ENCODE data around the gene PWWP2B.

GRCh38 chr10:132412316-132413192, 15.6 kb downstream of the PWWP2B start:
- TF ChIP-seq, protein P1, sequence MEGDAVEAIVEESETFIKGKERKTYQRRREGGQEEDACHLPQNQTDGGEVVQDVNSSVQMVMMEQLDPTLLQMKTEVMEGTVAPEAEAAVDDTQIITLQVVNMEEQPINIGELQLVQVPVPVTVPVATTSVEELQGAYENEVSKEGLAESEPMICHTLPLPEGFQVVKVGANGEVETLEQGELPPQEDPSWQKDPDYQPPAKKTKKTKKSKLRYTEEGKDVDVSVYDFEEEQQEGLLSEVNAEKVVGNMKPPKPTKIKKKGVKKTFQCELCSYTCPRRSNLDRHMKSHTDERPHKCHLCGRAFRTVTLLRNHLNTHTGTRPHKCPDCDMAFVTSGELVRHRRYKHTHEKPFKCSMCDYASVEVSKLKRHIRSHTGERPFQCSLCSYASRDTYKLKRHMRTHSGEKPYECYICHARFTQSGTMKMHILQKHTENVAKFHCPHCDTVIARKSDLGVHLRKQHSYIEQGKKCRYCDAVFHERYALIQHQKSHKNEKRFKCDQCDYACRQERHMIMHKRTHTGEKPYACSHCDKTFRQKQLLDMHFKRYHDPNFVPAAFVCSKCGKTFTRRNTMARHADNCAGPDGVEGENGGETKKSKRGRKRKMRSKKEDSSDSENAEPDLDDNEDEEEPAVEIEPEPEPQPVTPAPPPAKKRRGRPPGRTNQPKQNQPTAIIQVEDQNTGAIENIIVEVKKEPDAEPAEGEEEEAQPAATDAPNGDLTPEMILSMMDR (IDR thresholded peaks at IDR 0.05; ENCODE audit: extremely low read depth in 1 of 2, insufficient read depth in 1 of 2, low read depth in 1 of 2, low read length in 2 of 2) = no peak
- TF ChIP-seq MAX (IDR thresholded peaks at IDR 0.05; ENCODE audit: insufficient read depth, insufficient read length) = no peak
- TF ChIP-seq GATA2 (IDR thresholded peaks at IDR 0.05; ENCODE audit: insufficient read depth, insufficient read length, low read depth, low read length) = no peak
- TF ChIP-seq EZH2 (IDR thresholded peaks at IDR 0.05; ENCODE audit: borderline replicate concordance, low read depth, low read length, severe bottlenecking) = no peak
- TF ChIP-seq POLR2A (IDR thresholded peaks at IDR 0.05; ENCODE audit: low read depth, low read length) = no peak
- no peak for TF ChIP-seq POLR2AphosphoS5 (IDR thresholded peaks at IDR 0.05; ENCODE audit: insufficient read depth, low read depth, low read length)
- no peak for TF ChIP-seq MYC (IDR thresholded peaks at IDR 0.05; ENCODE audit: low read depth, low read length)
